Measurements from ENCODE around the gene PDCD1LG2. TPM values are rescaled to one million over a fixed set of nuclear protein-coding genes. Genes with fewer than 3 reads are reported as not detected.

PDCD1LG2 gene
- total RNA-seq, 1 experiment from 2014 or later: not detected

- POLR2A ChIA-PET: no interaction called here
- H3K4me1 ChIP-seq (ENCODE audit: control insufficient read depth, insufficient read depth, low read length): no peaks in the 10 kb centered on the region
- TF ChIP-seq POLR2AphosphoS5 (IDR thresholded peaks at IDR 0.05; ENCODE audit: low read depth, low read length) (no peak), SIN3A (IDR thresholded peaks at IDR 0.05; ENCODE audit: borderline replicate concordance, insufficient read depth, low read depth, low read length) (no peak), TCF7L2 (IDR thresholded peaks at IDR 0.05; ENCODE audit: low read depth, low read length) (no peak), REST (IDR thresholded peaks at IDR 0.05; ENCODE audit: insufficient read depth in 1 of 2, low read depth in 2 of 2, low read length in 1 of 2) (no peak), CTCF (IDR thresholded peaks at IDR 0.05) (no peak)
Measured at GRCh38 chr9:5499889-5500398, 10.4 kb upstream of the PDCD1LG2 start.

GRCh38 chr9:5500441-5501235, 9.7 kb upstream of the PDCD1LG2 start:
- H3K9me3 ChIP-seq (ENCODE audit: control insufficient read depth, insufficient read depth, low read depth, low read length): no peaks in the 10 kb centered on the region
- H3K36me3 ChIP-seq (ENCODE audit: control insufficient read depth, insufficient read depth, low read length): no peaks in the 10 kb centered on the region
- TF ChIP-seq TCF7L2 (IDR thresholded peaks at IDR 0.05; ENCODE audit: low read depth, low read length): no peak
- no peak for TF ChIP-seq CTCF (IDR thresholded peaks at IDR 0.05)
- no peak for TF ChIP-seq POLR2AphosphoS5 (IDR thresholded peaks at IDR 0.05; ENCODE audit: low read depth, low read length)
- no peak for TF ChIP-seq REST (IDR thresholded peaks at IDR 0.05; ENCODE audit: insufficient read depth in 1 of 2, low read depth in 2 of 2, low read length in 1 of 2)
- TF ChIP-seq SIN3A (IDR thresholded peaks at IDR 0.05; ENCODE audit: borderline replicate concordance, insufficient read depth, low read depth, low read length): no peak
- no peak for DNase-seq (ENCODE audit: low read depth, low spot score)
- H3K27ac ChIP-seq (ENCODE audit: low read length): no peak overlapping the region
- CTCF ChIA-PET: no interaction called here
- H3K4me1 ChIP-seq (ENCODE audit: control insufficient read depth, insufficient read depth, low read length): no peaks in the 10 kb centered on the region
- no peaks in the 10 kb centered on the region for H3K27me3 ChIP-seq (ENCODE audit: control insufficient read depth, insufficient read depth, low read length)
- BruUV-seq (replicated peaks): no TSS peak
- in situ Hi-C loops (cut with HindIII; ENCODE audit: low pct_unique_long_range_greater_than_20kb, low sequenced_read_pairs) (no loop called here), intact Hi-C loops (cut with micrococcal nuclease; ENCODE audit: unreplicated experiment) (no loop called here)
- H3K4me3 ChIP-seq (ENCODE audit: low read depth in 2 of 2, low read length in 2 of 2): no peak overlapping the region
- no peak for ATAC-seq
- POLR2A ChIA-PET: no interaction called here

More at GRCh38 chr9:5499889-5500398, 10.4 kb upstream of the PDCD1LG2 start:
- in situ Hi-C loops (cut with HindIII; ENCODE audit: low pct_unique_long_range_greater_than_20kb, low sequenced_read_pairs) (no loop called here), intact Hi-C loops (cut with micrococcal nuclease; ENCODE audit: unreplicated experiment) (no loop called here)
- Histone ChIP-seq H3K27ac (ENCODE audit: low read length) (no peak overlapping the region), H3K27me3 (ENCODE audit: control insufficient read depth, insufficient read depth, low read length) (no peaks in the 10 kb centered on the region), H3K36me3 (ENCODE audit: control insufficient read depth, insufficient read depth, low read length) (no peaks in the 10 kb centered on the region), H3K9me3 (ENCODE audit: control insufficient read depth, insufficient read depth, low read depth, low read length) (no peaks in the 10 kb centered on the region), H3K4me3 (ENCODE audit: low read depth in 2 of 2, low read length in 2 of 2) (no peak overlapping the region)
- no TSS peak for BruUV-seq (replicated peaks)
- DNase-seq (ENCODE audit: low read depth, low spot score) (no peak), ATAC-seq (no peak)
- CTCF ChIA-PET: no interaction called here

Measured in Panc1 (cell line).